SK-N-SH treated with all-trans-retinoic acid at 6 μM for 48 hours (cell line): Measurements from ENCODE around the gene DSTYK.

Experiments
- ARNTL ChIP-seq: fragments of 450-650 bp; formaldehyde crosslinking; IDR thresholded peaks from 2 replicates; pipeline ENCODE4 v1.5.0; 2020; ENCODE audit warnings: low read depth, mild to moderate bottlenecking, moderate library complexity, borderline replicate concordance
- BACH2 ChIP-seq: fragments of 250-450 bp; sonication (Bioruptor Pico); IDR thresholded peaks from 2 replicates; pipeline ENCODE4 v1.9.0; 2021; ENCODE audit warnings: mild to moderate bottlenecking, borderline replicate concordance
- CSDC2 ChIP-seq: fragments of 250-450 bp; sonication (Bioruptor Pico); IDR thresholded peaks from 2 replicates; pipeline ENCODE4 v1.5.0; 2020; ENCODE audit warnings: mild to moderate bottlenecking, moderate library complexity
- PATZ1 ChIP-seq: fragments of 250-450 bp; sonication (Bioruptor Pico); IDR thresholded peaks from 2 replicates; pipeline ENCODE4 v1.8.0; 2020; ENCODE audit warnings: mild to moderate bottlenecking, moderate library complexity, borderline replicate concordance
- PPARA ChIP-seq: fragments of 250-450 bp; sonication (Bioruptor Pico); IDR thresholded peaks from 2 replicates; pipeline ENCODE4 v1.5.0; 2020; ENCODE audit warnings: mild to moderate bottlenecking, borderline replicate concordance
- TCF4 ChIP-seq: fragments of 250-450 bp; sonication (Bioruptor Pico); IDR thresholded peaks from 2 replicates; pipeline ENCODE4 v1.8.0; 2021; ENCODE audit warnings: mild to moderate bottlenecking, moderate library complexity, borderline replicate concordance
- TOX ChIP-seq: fragments of 250-450 bp; sonication (Bioruptor Pico); IDR thresholded peaks from 2 replicates; pipeline ENCODE4 v1.8.0; 2021; ENCODE audit warnings: mild to moderate bottlenecking, moderate library complexity, borderline replicate concordance
- TSHZ2 ChIP-seq: fragments of 250-450 bp; sonication (Bioruptor Pico); IDR thresholded peaks from 2 replicates; pipeline ENCODE4 v1.5.0; 2020; ENCODE audit warnings: mild to moderate bottlenecking, moderate library complexity
- ZC3H10 ChIP-seq: fragments of 250-450 bp; sonication (Bioruptor Pico); IDR thresholded peaks from 2 replicates; pipeline ENCODE4 v1.5.1; 2021; ENCODE audit warnings: mild to moderate bottlenecking, moderate library complexity
- ZFP30 ChIP-seq: fragments of 450-650 bp; formaldehyde crosslinking; IDR thresholded peaks from 2 replicates; pipeline ENCODE4 v1.5.0; 2022; ENCODE audit warnings: mild to moderate bottlenecking, moderate library complexity
- ZNF70 ChIP-seq: fragments of 450-650 bp; formaldehyde crosslinking; IDR thresholded peaks from 2 replicates; pipeline ENCODE4 v1.5.0; 2020; ENCODE audit warnings: mild to moderate bottlenecking, moderate library complexity
- ZNF8 ChIP-seq: fragments of 450-650 bp; formaldehyde crosslinking; IDR thresholded peaks from 2 replicates; pipeline ENCODE4 v1.5.0; 2020; ENCODE audit warnings: mild to moderate bottlenecking, moderate library complexity
- TF ChIP-seq, protein P1 (sequence below): fragments of 250-450 bp; sonication (Bioruptor Pico); IDR thresholded peaks from 2 replicates; pipeline ENCODE4 v1.5.1; 2021; ENCODE audit warnings: mild to moderate bottlenecking, moderate library complexity
- TF ChIP-seq, protein P2 (sequence below): fragments of 250-450 bp; sonication (Bioruptor Pico); IDR thresholded peaks from 2 replicates; pipeline ENCODE4 v1.8.0; 2021; ENCODE audit warnings: low read depth, mild to moderate bottlenecking, moderate library complexity, borderline replicate concordance

- no peak for TF ChIP-seq TSHZ2 (CRISPR knock-in tag)
- TF ChIP-seq PATZ1 (CRISPR knock-in tag): no peak
- no peak for TF ChIP-seq TCF4 (CRISPR knock-in tag)
- TF ChIP-seq CSDC2 (CRISPR knock-in tag): no peak
- no peak for TF ChIP-seq ZC3H10 (CRISPR knock-in tag)
- TF ChIP-seq ZNF8 (CRISPR knock-in tag): no peak
- TF ChIP-seq, protein P1, sequence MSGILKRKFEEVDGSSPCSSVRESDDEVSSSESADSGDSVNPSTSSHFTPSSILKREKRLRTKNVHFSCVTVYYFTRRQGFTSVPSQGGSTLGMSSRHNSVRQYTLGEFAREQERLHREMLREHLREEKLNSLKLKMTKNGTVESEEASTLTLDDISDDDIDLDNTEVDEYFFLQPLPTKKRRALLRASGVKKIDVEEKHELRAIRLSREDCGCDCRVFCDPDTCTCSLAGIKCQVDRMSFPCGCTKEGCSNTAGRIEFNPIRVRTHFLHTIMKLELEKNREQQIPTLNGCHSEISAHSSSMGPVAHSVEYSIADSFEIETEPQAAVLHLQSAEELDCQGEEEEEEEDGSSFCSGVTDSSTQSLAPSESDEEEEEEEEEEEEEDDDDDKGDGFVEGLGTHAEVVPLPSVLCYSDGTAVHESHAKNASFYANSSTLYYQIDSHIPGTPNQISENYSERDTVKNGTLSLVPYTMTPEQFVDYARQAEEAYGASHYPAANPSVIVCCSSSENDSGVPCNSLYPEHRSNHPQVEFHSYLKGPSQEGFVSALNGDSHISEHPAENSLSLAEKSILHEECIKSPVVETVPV (CRISPR knock-in tag): no peak
- TF ChIP-seq, protein P2, sequence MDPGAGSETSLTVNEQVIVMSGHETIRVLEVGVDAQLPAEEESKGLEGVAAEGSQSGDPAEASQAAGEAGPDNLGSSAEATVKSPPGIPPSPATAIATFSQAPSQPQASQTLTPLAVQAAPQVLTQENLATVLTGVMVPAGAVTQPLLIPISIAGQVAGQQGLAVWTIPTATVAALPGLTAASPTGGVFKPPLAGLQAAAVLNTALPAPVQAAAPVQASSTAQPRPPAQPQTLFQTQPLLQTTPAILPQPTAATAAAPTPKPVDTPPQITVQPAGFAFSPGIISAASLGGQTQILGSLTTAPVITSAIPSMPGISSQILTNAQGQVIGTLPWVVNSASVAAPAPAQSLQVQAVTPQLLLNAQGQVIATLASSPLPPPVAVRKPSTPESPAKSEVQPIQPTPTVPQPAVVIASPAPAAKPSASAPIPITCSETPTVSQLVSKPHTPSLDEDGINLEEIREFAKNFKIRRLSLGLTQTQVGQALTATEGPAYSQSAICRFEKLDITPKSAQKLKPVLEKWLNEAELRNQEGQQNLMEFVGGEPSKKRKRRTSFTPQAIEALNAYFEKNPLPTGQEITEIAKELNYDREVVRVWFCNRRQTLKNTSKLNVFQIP (CRISPR knock-in tag): no peak
- TF ChIP-seq ARNTL: no peak
- no peak for TF ChIP-seq ZNF70
- no peak for TF ChIP-seq BACH2
- no peak for TF ChIP-seq PPARA (CRISPR knock-in tag)
- no peak for TF ChIP-seq ZFP30 (CRISPR knock-in tag)
- TF ChIP-seq TOX (CRISPR knock-in tag): no peak
Observed at GRCh38 chr1:205161076-205161475, 50.4 kb downstream of the DSTYK start.
